Loucy (cell line): Measurements from ENCODE around the gene CSTPP1.

Source experiments
- CTCF ChIP-seq: fragments of 200-600 bp; sonication (generic); conservative IDR thresholded peaks from 2 replicates; pipeline ENCODE4 v1.5.1; 2014; ENCODE audit warnings: mild to moderate bottlenecking, antibody characterized with exemption, low read length
- EZH2phosphoT487 ChIP-seq: fragments of 200-600 bp; IDR thresholded peaks from 2 replicates; pipeline ENCODE4 v1.6.1; 2018; ENCODE audit warnings: antibody characterized with exemption, mild to moderate bottlenecking, moderate library complexity, borderline replicate concordance

- TF ChIP-seq CTCF, result no peak
- TF ChIP-seq EZH2phosphoT487, result no peak
Measured at GRCh38 chr11:46999217-46999616, 62.7 kb downstream of the CSTPP1 start.
